NK-92 (cell line): ENCODE results near the gene CTNNA2.

ENCODE experiments used
- DNase-seq: peaks from one replicate; lab custom pipeline; 2025; ENCODE audit not compliant: unreplicated experiment; lab: John Stamatoyannopoulos, UW

Gene CTNNA2

GRCh38 chr2:80624062-80624461 lies 1111.2 kb downstream of the CTNNA2 start:
- DNase-seq: no peak

GRCh38 chr2:80634590-80634989 lies 1121.7 kb downstream of the CTNNA2 start:
- no peak for DNase-seq

GRCh38 chr2:80638783-80639182 lies 1125.9 kb downstream of the CTNNA2 start:
- DNase-seq: no peak

- no peak for DNase-seq
Measured at GRCh38 chr2:80642465-80642864, 1129.6 kb downstream of the CTNNA2 start.

- no peak for DNase-seq
Measured at GRCh38 chr2:80643598-80643997, 1130.7 kb downstream of the CTNNA2 start.

GRCh38 chr2:80651435-80651834 lies 1138.6 kb downstream of the CTNNA2 start:
- no peak for DNase-seq

- DNase-seq: no peak
Measured at GRCh38 chr2:80655265-80655664, 1142.4 kb downstream of the CTNNA2 start.

- no peak for DNase-seq
Measured at GRCh38 chr2:80670763-80671162, 1157.9 kb downstream of the CTNNA2 start.

GRCh38 chr2:80687524-80687923 lies 1174.7 kb downstream of the CTNNA2 start:
- DNase-seq: no peak

- no peak for DNase-seq
Measured at GRCh38 chr2:80689106-80689505, 1176.3 kb downstream of the CTNNA2 start.
